ENCODE results near the gene UTP11. TPM values are rescaled to one million over a fixed set of nuclear protein-coding genes. Genes with fewer than 3 reads are reported as not detected.
"Not testable (repeated sequence)": the region's sequence is repeated elsewhere in the genome, so short reads cannot be mapped to it uniquely, and the experiment has no call there.

Gene UTP11
- total and polyA plus RNA-seq, 8 donors, result 24.5 to 50.2 (median 41.2) TPM

- H3K9me3 ChIP-seq, result no peaks in the 10 kb centered on the region
- peaks cover 15 to 35% of the 10 kb centered on the region in 2 donors for H3K4me1 ChIP-seq
- peaks cover 0 to 21% of the 10 kb centered on the region in 2 donors for H3K27me3 ChIP-seq
- no peak for TF ChIP-seq CTCF (IDR thresholded peaks at IDR 0.05)
- no peak for ATAC-seq
- H3K4me3 ChIP-seq, result no peak overlapping the region
- H3K27ac ChIP-seq, result no peak overlapping the region
- peak in 1 of 4 donors; percentile 25 for DNase-seq
- peaks cover 0 to 2% of the 10 kb centered on the region in 2 donors for H3K36me3 ChIP-seq
- intact Hi-C loops (cut with DNase I), result no loop called here
Measured at GRCh38 chr1:38030596-38031512, 18.3 kb downstream of the UTP11 start.

- peaks cover 15 to 32% of the 10 kb centered on the region in 2 donors for H3K4me1 ChIP-seq
- DNase-seq, result no peak
- no peak overlapping the region for H3K4me3 ChIP-seq
- H3K27ac ChIP-seq, result no peak overlapping the region
- no peaks in the 10 kb centered on the region for H3K9me3 ChIP-seq
- no peak for TF ChIP-seq CTCF (IDR thresholded peaks at IDR 0.05)
- intact Hi-C loops (cut with DNase I), result no loop called here
- ATAC-seq, result no peak
- H3K36me3 ChIP-seq, result no peaks in the 10 kb centered on the region
- H3K27me3 ChIP-seq, result peaks cover 0 to 21% of the 10 kb centered on the region in 2 donors
Measured at GRCh38 chr1:38031513-38031866, 19.0 kb downstream of the UTP11 start.

- H3K9me3 ChIP-seq; H3K27ac ChIP-seq; intact Hi-C loops (cut with DNase I); ATAC-seq; H3K4me3 ChIP-seq; H3K36me3 ChIP-seq; DNase-seq: not testable (repeated sequence)
- peaks cover 0 to 24% of the 10 kb centered on the region in 2 donors for H3K27me3 ChIP-seq
- peaks cover 15 to 23% of the 10 kb centered on the region in 2 donors for H3K4me1 ChIP-seq
Measured at GRCh38 chr1:38032992-38033391, 20.5 kb downstream of the UTP11 start.

GRCh38 chr1:38034871-38035270, 22.3 kb downstream of the UTP11 start:
- DNase-seq (no peak), ATAC-seq (no peak)
- Histone ChIP-seq H3K9me3 (no peaks in the 10 kb centered on the region), H3K4me1 (peaks cover 7 to 13% of the 10 kb centered on the region in 2 donors), H3K27me3 (peaks cover 0 to 39% of the 10 kb centered on the region in 2 donors), H3K4me3 (no peak overlapping the region), H3K27ac (no peak overlapping the region), H3K36me3 (no peaks in the 10 kb centered on the region)
- intact Hi-C loops (cut with DNase I), result no loop called here
- no peak for TF ChIP-seq CTCF (IDR thresholded peaks at IDR 0.05)

- peak in 1 of 2 donors; percentile 15 for TF ChIP-seq CTCF (IDR thresholded peaks at IDR 0.05)
- DNase-seq (no peak), ATAC-seq (peak; percentile 33)
- H3K27ac ChIP-seq, result no peak overlapping the region
- no peaks in the 10 kb centered on the region for H3K4me1 ChIP-seq
- no peak overlapping the region for H3K4me3 ChIP-seq
- peaks cover 14 to 40% of the 10 kb centered on the region in 2 donors for H3K27me3 ChIP-seq
- H3K36me3 ChIP-seq, result no peaks in the 10 kb centered on the region
- H3K9me3 ChIP-seq, result no peaks in the 10 kb centered on the region
- intact Hi-C loops (cut with DNase I), result no loop called here
Measured at GRCh38 chr1:38037221-38037939, 24.8 kb downstream of the UTP11 start.
